Right lobe of liver (tissue), 6 donors: ENCODE measurements around the gene NIM1K. TPM values are rescaled to one million over a fixed set of nuclear protein-coding genes. Genes with fewer than 3 reads are reported as not detected.

Experiments used
- ATAC-seq, 4 donors: fragments of 200-7000 bp; cut with Tn5 transposase; one replicate each; pipeline ENCODE4 v1.9.1; 2020; ENCODE audit warnings: mild to moderate bottlenecking in 4 of 4, moderate library complexity in 4 of 4
- DNase-seq, 3 donors: peaks; one replicate each; pipeline ENCODE4 v3.0.0-alpha.2; 2020
- H3K27ac ChIP-seq, 3 donors: fragments of 200-600 bp; one replicate each; pipeline ENCODE4 v1.8.0; 2022
- H3K27me3 ChIP-seq, 2 donors: fragments of 200-600 bp; one replicate each; pipeline ENCODE4 v1.8.0; 2022
- H3K36me3 ChIP-seq, 4 donors: fragments of 200-600 bp; sonication (generic) in 1 of 4; one replicate each; pipeline versions ENCODE4 v1.5.1 to v1.8.0; 2017 to 2022; ENCODE audit warnings: control low read depth in 1 of 4
- H3K4me1 ChIP-seq, 4 donors: fragments of 200-600 bp; sonication (generic) in 1 of 4; one replicate each; pipeline versions ENCODE4 v1.5.1 to v1.8.0; 2017 to 2022; ENCODE audit warnings: control low read depth in 1 of 4
- H3K4me3 ChIP-seq, 3 donors: fragments of 200-600 bp; one replicate each; pipeline ENCODE4 v1.8.0; 2022
- H3K9me3 ChIP-seq, 4 donors: fragments of 200-600 bp; sonication (generic) in 1 of 4; one replicate each; pipeline versions ENCODE4 v1.5.1 to v1.8.0; 2017 to 2022; ENCODE audit warnings: control low read depth in 1 of 4
- POLR2A ChIP-seq: fragments of 450-650 bp; IDR thresholded peaks from one replicate; pipeline ENCODE4 v1.6.1; 2017; ENCODE audit warnings: antibody characterized with exemption, mild to moderate bottlenecking
- WGBS: methylation state at CpG from one replicate; pipeline ENCODE4 v1.1.6; 2018; ENCODE audit warnings: low coverage, low lambda C conversion rate; ENCODE audit not compliant: insufficient coverage; ENCODE audit errors: missing lambda C conversion rate; 5-methylcytosine and 5-hydroxymethylcytosine counted together
- intact Hi-C, 2 donors: fragments of 100-400 bp; cut with DNase I; formaldehyde crosslinking; loops; one replicate each; pipeline versions ENCODE4 v1.11.2 to v1.14.1; 2022
- total RNA-seq, 6 experiments: library from RNA; depleted of rRNA in 2 of 6; stranded (reverse); fragments of >200 nt in 2 of 6; fragmentation: NEBNext Ultra II Directional in 3 of 6; extraction: Animal tissue kit (Norgen Biotek cat#: 25700) in 3 of 6; gene quantifications; one replicate each; pipeline versions ENCODE4 v1.1.0 to v1.2.4, GENCODE V29; 2016 to 2023
- TF ChIP-seq, protein P1 (sequence below), 4 donors: fragments of 200-600 bp in 3 of 4; fragments of 450-650 bp in 1 of 4; IDR thresholded peaks; one replicate each; pipeline versions ENCODE4 v1.5.1 to v1.8.0; 2016 to 2022; ENCODE audit warnings: antibody characterized with exemption in 4 of 4, mild to moderate bottlenecking in 2 of 4
- donor health status: DM: no; HTN: yes; CAD: no.
- donor health status: DM: no; HTN: no; CAD: no.
- donor health status: DM: no; HTN: no; CAD: no.
- donor health status: DM: no; HTN: yes; CAD: no.
- donor health status: DM: no; HTN: yes; CAD: no.

NIM1K gene
- total RNA-seq, 6 experiments from 2014 or later = 0.06 to 0.55 (median 0.12) TPM; not detected in 2

GRCh38 chr5:43225649-43226245 is 33.7 kb downstream of the NIM1K start:
- Histone ChIP-seq H3K27ac (no peak overlapping the region), H3K27me3 (no peaks in the 10 kb centered on the region), H3K4me1 (no peaks in the 10 kb centered on the region), H3K36me3 (no peaks in the 10 kb centered on the region), H3K4me3 (no peak overlapping the region), H3K9me3 (no peaks in the 10 kb centered on the region)
- no peak for ATAC-seq
- WGBS = 53% methylated on average over 2 of the region's 2 CpGs
- TF ChIP-seq, protein P1, sequence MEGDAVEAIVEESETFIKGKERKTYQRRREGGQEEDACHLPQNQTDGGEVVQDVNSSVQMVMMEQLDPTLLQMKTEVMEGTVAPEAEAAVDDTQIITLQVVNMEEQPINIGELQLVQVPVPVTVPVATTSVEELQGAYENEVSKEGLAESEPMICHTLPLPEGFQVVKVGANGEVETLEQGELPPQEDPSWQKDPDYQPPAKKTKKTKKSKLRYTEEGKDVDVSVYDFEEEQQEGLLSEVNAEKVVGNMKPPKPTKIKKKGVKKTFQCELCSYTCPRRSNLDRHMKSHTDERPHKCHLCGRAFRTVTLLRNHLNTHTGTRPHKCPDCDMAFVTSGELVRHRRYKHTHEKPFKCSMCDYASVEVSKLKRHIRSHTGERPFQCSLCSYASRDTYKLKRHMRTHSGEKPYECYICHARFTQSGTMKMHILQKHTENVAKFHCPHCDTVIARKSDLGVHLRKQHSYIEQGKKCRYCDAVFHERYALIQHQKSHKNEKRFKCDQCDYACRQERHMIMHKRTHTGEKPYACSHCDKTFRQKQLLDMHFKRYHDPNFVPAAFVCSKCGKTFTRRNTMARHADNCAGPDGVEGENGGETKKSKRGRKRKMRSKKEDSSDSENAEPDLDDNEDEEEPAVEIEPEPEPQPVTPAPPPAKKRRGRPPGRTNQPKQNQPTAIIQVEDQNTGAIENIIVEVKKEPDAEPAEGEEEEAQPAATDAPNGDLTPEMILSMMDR (IDR thresholded peaks at IDR 0.05) = no peak
- TF ChIP-seq POLR2A = no peak
- no peak for DNase-seq
- intact Hi-C loops = loop anchor here in 1 of 2 donors (10.0 kb wide), 1 partner anchor 159 kb away; no protein-coding TSS in a partner anchor

- intact Hi-C loops = loop anchor here in 1 of 2 donors (10.0 kb wide), 1 partner anchor 157 kb away; no protein-coding TSS in a partner anchor
- Histone ChIP-seq H3K4me1 (peaks cover 0 to 5% (median 0%) of the 10 kb centered on the region in 4 donors), H3K27ac (no peak overlapping the region), H3K27me3 (no peaks in the 10 kb centered on the region), H3K36me3 (no peaks in the 10 kb centered on the region), H3K4me3 (no peak overlapping the region), H3K9me3 (no peaks in the 10 kb centered on the region)
- DNase-seq (no peak), ATAC-seq (peak; percentile 83 to 88 (median 84))
- WGBS = 0% methylated on average over 1 of the region's 1 CpG
- TF ChIP-seq POLR2A = no peak
- TF ChIP-seq, protein P1 (IDR thresholded peaks at IDR 0.05) = peak; percentile 50 to 71 (median 62)
Observed at GRCh38 chr5:43227655-43228054, 35.6 kb downstream of the NIM1K start.

- no peaks in the 10 kb centered on the region for H3K9me3 ChIP-seq
- TF ChIP-seq POLR2A = no peak
- TF ChIP-seq, protein P1 (IDR thresholded peaks at IDR 0.05) = no peak
- no peaks in the 10 kb centered on the region for H3K27me3 ChIP-seq
- H3K4me3 ChIP-seq = no peak overlapping the region
- H3K4me1 ChIP-seq = peaks cover 0 to 21% (median 0%) of the 10 kb centered on the region in 4 donors
- 76% methylated on average over 3 of the region's 3 CpGs for WGBS
- intact Hi-C loops = no loop called here
- H3K27ac ChIP-seq = no peak overlapping the region
- ATAC-seq = no peak
- no peaks in the 10 kb centered on the region for H3K36me3 ChIP-seq
- DNase-seq = no peak
Observed at GRCh38 chr5:43230707-43231106, 38.7 kb downstream of the NIM1K start.

DNA sequence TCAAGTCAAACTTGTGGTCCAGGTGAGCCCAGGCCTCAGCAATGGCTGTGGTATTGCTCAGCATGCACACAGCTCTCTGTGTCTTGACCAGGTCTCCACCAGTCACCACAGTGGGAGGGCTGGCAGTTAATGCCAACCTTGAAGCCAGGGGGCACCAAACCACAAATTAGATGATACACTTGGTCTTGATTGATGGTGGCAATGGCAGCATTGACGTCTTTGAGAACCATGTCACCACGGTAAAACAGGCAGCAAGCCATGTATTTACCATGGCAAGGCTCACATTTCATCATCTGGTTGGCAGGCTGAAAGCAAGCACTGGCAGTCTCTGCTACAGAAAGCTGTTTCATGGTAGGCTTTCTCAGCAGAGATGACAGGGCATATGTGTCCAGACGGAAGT is 40.0 kb downstream of the NIM1K start:
- Histone ChIP-seq H3K4me1 (peaks cover 0 to 26% (median 0%) of the 10 kb centered on the region in 4 donors), H3K36me3 (no peaks in the 10 kb centered on the region), H3K4me3 (no peak overlapping the region), H3K27me3 (no peaks in the 10 kb centered on the region), H3K27ac (peak overlapping the region in 2 of 3 donors; percentile 41 to 48), H3K9me3 (no peaks in the 10 kb centered on the region)
- intact Hi-C loops = no loop called here
- ATAC-seq (peak; percentile 74 to 86 (median 80)), DNase-seq (peak; percentile 29 to 91 (median 65))
- 29% methylated on average over 3 of the region's 3 CpGs for WGBS
- no peak for TF ChIP-seq POLR2A
- TF ChIP-seq, protein P1 (IDR thresholded peaks at IDR 0.05) = peak; percentile 35 to 68 (median 49)
